Upper lobe of left lung (tissue), 4 donors: ENCODE measurements around the gene PSMC4.

Experiments used
- CTCF ChIP-seq, 6 experiments: fragments of 450-650 bp in 4 of 6; fragments of 200-600 bp in 2 of 6; sonication (generic) in 2 of 6; IDR thresholded peaks; one replicate each; pipeline ENCODE4 v1.5.1; 2016 to 2019; ENCODE audit warnings: antibody characterized with exemption in 6 of 6
- POLR2A ChIP-seq, 4 donors: fragments of 450-650 bp; IDR thresholded peaks; one replicate each; pipeline ENCODE4 v1.5.1; 2016 to 2017; ENCODE audit warnings: antibody characterized with exemption in 4 of 4, mild to moderate bottlenecking in 2 of 4
- POLR2AphosphoS5 ChIP-seq, 2 donors: sonication (generic); formaldehyde crosslinking; IDR thresholded peaks; one replicate each; pipeline ENCODE4 v1.5.1; 2017; ENCODE audit warnings: antibody characterized with exemption in 2 of 2

GRCh38 chr19:40005691-40006272, 34.8 kb downstream of the PSMC4 start:
- TF ChIP-seq POLR2A (IDR thresholded peaks at IDR 0.05) (no peak), CTCF (IDR thresholded peaks at IDR 0.05) (no peak), POLR2AphosphoS5 (IDR thresholded peaks at IDR 0.05) (no peak)
